UCSD-AML1 (cell line): ENCODE data around the gene CPOX.

ENCODE experiments used
- DNase-seq: peaks from one replicate; lab custom pipeline; 2025; ENCODE audit not compliant: unreplicated experiment; lab: John Stamatoyannopoulos, UW

Gene CPOX

DNA sequence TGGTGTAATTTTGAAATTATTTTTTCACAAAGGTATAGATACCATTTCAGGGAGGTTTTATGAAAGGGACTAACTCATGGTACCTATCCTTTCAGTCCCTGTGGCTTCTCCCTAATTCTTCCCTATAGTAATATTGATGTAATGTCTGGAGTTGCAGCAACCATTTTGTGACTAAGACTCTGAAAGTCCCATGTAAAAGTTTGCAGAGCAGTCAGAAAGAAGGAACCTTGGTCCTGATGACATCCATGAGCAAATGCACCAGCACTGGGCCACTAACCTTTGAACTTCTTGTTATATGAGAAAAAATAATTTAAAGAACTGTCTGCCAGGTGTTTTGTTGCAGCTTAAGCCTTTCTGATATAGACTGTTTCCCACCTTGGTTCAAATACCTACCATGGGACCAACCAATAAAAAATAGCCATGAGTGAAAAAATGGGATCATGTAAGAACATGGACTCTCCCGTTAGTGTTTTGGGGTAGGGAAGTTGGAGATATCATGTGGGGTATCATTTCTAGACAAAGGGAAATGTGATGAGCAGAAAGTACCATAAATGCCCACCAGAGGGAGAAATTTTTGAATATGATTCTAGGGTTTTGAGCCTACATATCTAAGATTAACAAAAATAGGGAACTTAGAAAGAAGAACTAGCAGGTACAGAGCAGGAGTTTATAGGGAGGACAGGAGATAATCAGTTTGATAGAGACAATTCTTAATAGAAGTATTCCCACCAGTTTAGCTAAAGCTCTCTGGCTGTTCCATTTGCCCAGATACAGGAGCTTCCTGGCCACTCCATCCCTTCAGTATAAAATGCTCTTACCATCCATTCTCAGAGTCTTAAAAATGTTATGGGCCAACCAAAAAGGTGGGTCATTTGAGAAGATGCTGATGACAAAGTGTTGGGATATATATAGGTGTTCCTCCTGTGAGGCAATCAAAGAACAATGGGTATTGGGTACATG is 3.4 kb upstream of the CPOX start:
- no peak for DNase-seq

DNA sequence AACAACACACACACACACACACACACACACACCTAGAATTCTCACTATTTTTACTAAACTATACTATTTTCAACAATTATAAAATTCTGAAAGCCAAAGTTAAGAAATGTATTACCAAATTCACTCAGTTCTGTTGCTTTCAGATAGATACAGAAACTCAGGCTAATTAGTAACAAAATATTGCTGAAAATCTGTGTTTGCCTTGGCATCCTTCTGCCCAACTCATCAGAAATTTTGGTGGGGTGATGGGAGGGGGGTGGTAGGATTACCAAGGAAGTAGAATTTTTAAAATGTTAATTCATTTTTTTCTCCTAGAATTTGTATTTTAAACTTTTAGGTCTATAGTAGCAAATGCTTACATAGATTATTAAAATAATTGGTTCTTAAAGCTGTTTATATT is 2.7 kb upstream of the CPOX start:
- no peak for DNase-seq

DNA sequence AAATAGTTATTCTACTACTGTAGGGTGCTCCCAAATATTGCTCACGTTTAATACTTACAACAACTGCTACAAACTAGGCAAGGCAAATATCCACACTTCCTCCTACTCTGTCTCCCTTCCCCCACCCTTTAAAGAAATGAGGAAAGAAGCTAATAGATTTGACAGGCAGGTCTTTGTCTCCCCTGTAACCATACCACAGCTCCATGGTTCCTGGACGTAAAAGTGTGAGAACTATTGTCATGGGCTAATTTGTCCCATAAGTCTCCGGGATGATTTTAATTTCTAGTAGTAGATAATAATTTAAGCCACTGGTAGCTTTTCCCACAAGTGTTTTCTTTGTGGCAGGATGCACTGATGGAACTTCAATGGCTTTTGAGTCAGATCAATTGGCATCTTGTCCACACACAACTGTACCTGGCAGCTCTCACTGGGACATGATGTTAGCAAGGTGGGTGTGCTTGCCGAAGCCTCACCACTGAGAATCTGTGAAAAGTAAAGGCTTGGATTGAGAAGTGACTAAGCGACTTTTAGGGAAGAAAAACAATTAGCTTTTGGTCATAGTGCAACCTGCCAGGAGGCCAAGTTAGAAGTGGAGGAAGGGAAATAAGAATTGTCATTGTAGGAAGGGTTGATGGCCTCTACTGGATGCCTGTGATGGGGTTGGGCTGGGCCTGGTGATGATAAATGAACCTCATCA is 1.4 kb upstream of the CPOX start:
- no peak for DNase-seq

DNA sequence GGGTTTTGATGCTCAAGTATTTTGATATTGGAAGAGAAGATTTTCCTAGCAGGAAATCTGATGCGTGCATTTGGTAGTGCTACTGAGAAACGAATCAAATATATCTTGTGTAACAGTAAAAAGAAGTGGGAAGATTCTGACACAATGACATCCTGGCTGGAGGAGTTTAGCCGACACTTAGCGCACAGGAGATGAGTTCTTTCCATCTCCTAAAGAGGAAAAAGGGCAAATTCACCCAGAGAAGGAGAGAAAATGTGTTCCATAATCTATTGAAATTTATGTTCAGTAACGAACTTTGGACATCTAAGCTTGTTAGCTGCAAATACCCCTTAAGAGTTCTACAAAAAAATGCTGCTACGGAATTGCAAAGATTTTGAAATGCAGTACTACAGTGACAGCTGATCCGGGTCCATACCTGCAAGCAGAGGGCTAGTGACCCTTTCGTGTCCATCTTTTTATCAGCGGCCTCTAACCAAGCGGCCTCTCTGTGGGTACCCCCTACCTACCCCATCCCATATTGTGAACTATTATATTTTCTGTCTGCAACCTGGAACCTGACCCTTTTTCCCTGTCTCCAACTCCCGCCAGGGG is 971 bp downstream of the CPOX start:
- no peak for DNase-seq

- no peak for DNase-seq
Observed at GRCh38 chr3:98589331-98590036, 3.9 kb downstream of the CPOX start.

DNA sequence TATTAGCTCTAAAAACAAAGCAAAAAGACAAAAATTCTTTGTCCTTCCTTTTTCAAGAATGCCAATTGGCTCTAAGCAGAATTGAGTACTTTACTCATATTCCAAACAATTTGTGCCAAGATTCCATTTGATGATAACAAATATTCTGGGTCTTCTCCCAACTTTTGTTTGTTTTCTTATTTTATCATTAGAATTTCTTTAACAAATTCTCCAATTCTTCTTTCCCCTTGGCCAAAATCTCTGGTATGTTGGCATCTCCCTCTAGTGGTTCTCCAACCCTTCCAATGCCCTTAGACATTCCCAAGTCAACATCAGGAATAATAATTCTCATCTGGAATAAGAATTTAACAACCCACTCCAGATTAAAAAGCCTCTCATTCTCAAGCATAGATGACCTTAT is 5.3 kb downstream of the CPOX start:
- DNase-seq = no peak

DNA sequence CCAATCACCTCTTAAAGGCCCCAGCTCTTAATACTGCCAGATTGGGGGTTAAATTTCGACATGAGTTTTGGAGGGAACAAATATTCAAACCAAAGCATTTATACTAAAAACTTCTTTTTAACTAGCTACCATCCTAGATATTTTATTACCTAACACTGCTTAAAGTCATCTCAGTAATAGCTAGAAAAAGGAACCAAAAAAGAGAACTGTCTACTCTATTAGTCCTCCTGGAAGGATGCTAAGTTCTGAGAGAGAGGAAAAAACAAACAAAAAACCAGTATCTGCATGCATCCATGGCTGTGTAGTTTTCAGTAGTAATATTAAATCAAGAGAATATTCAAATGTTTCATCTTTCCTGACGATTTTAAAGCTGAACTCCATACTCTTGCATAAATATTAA is 5.8 kb downstream of the CPOX start:
- no peak for DNase-seq

DNA sequence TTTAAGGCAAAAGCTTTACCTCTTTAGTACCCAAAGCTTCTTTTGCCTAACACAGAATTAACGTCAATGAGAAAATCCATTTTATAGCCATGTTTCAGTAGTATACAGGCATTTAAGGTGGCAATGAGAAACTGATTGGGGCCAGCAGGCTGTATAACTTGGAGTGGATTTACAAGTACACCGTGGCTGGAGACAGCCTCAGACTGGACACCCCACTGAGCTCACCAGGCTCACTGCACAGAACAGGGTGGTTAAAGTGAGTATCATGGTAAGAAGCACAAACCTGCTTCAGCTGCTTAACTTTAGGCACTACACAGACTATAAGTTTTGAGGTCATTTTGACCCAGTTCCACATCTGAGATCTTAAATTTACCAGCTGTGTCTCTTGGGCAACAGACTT is 8.9 kb downstream of the CPOX start:
- DNase-seq = no peak

GRCh38 chr3:98583766-98584165 is 9.6 kb downstream of the CPOX start:
- DNase-seq = no peak

DNA sequence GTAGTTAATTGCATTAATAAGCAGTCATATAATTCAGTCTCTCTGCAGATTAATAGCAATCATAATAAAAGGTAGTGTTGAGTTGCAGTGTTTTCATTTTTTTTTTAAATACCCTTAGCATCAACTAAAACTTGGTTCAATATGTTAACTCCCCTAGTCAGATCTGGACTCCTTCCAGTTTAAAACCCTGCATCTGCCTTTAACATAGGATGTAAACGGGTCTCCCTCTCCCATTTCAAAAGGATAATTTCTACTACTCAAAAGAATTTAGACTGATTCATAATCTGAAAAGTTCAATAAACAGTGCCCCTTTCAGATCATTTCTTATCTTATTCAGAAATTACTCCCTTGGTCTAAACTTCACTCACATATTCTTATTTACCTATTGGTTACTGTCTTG is 11.4 kb downstream of the CPOX start:
- no peak for DNase-seq

DNA sequence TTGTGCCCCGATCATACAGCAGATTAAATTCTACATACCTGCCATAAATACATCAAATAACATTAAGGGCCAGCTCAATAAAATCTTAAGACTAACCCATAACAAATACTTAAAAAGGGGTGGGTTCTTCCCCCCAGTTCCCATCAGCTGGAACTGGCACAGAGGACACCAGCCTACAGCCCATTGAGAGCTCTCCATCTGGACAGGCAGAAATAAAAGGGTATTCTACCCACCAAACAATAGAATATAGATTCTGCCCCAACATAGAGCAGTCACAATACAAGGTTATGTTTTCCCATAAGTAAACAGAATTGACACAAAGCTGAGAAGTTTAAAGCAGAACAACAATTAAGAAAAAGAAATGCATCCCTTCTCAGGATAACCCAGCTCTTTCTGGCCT is 11.9 kb downstream of the CPOX start:
- DNase-seq = no peak

DNA sequence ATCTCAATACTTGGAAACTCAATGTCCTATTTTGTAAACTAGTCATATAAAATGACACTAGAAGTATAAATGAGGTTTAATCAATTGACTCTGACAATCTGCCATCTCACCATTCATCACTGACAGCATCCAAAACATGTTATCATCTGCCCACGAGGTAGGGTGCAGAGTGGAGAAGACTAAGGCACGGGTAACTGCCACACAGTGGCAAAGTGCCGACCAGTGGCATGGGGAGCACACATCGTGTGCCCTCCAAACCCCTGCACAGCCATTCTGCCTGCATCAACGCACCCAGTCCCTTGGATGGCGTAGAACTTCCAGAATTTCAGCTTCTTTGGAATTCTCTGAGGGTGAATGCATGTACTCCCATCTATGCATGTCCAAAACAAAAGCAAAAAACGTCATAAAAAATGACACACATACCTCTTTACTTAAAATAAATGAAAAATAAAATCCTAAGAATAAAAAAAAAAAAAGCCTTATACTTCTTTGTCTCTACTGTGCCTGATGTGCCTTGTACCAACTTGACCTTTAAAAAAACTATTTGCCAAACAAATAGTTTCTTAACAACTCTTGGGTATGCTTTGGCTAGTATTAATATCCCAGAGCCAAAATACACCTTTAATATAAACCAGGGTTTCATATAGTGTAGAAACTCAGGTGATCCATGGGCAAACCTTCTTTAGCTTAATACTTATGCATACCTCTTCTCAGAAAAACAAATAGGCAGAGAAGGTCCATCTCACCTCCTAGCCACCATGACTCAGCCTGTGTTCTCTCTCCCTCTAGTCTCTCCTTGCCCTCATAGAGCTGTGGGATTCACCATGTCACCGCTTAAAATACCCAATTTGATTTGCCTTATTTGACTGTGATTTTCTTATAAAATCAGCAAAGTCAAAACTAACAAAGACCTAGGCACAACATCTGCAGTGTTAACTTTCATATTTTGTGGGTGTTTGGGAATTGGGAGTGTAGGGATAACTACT is 12.7 kb downstream of the CPOX start:
- DNase-seq = no peak

DNA sequence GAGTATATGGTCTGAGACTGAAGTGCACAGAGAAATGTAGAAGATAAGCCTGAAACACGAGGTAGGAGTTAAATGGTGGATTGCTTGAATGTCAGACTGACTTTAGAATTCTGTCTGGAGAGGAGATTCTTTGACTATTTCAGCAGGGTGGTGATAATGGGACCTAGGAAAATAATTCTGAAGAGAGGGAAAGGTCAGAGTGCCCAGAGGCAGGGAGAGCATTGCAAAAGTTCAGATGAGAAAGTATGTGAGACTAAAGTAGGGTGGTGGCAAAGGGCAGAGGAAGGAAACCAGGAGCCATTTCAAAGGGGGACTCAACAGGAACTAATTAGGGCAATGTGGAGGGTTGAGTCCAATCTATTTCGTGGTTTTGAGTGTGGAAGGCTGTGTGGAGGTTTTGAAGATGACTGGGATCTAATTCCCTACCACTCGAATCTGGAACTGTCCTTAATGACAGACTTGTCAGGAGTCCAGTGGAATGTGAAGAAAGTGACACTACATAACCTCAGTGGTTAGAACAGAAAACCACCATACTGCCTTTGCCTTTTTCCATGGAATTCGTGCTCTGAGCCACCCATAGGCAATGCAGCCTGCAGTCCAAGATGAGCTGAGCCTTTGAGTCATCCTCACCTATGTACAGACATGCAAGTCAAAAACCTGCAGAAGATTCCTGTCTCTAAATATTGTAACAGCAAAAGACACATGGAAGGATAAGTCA is 16.1 kb downstream of the CPOX start:
- no peak for DNase-seq

- DNase-seq = no peak
Observed at GRCh38 chr3:98574132-98574531, 19.3 kb downstream of the CPOX start.

DNA sequence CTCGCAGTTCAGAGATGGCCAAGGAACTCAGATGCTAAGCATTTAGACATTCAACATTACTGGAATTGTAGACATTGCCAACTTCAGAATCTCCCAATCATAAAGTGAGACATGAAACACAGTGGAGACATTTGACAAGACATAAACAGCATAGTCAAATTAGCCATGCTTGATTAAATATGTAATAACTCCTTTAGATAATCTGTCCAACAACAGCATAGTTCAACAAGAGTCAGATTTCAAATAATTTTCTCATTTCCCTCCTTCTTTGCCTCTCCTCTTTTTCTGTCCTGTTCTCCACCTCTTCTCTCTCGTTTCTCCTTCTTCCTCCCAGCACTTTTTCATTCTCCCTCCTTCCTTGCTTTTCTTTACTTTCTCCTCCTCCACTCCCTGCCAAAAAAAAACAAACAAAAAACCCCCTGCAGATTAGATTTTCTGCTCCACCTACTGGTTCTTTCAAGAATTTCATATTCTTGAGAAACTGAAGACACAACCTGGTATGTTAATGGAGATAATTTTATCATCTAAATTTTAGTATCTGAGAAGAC is 20.2 kb downstream of the CPOX start:
- DNase-seq = no peak

- no peak for DNase-seq
Observed at GRCh38 chr3:98568402-98568801, 25.0 kb downstream of the CPOX start.

DNA sequence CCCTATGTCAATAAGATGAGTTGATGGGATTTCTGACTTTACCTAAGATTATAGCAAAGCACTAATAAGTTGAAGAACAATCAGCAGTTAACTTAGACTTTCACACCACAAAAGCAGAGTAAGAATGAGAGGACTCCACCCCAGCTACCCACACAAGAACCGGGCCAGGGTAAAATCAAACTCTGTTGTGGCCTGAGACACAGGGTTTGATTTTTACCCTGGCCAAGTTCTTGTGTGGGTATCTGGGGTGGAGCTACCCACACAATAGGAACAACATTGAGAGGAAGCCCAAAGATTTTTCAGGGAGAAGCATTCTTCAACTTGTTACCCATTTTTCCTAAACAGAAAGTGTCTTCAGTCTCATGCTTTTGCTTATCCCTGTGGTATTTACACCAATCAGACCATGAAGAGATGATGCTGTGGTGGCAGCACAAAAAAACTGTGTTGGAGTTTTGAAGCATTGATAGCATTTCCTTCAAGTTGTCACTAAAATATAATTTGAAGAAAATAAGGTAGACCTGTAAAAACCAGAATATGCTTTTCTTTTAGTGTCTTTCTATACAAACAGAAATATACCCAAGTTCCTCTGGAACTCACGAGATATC is 25.6 kb downstream of the CPOX start:
- no peak for DNase-seq

DNA sequence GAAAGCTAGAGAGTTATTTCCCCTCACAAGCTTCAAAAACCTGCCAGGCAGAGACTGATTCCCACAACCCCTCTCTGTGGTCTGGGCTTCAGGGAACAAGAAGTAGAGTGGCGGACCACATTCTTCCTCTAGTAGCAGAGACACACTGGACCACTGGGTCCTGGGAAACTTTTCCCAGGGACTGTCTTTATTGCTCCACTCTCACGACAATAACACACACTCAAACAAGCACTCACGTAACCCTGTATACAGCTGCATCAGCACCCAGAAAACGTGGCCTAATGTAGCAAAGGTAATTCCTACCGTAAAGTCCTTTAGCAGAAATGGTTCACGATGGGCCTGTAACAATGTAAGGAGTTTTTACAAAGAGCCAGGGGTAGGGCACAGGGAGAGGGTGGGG is 27.6 kb downstream of the CPOX start:
- peak; percentile 7 for DNase-seq

GRCh38 chr3:98565237-98565643 is 28.2 kb downstream of the CPOX start:
- no peak for DNase-seq
